Activated CD8-positive, alpha-beta T cell treated with anti-CD3 and anti-CD28 coated beads for 36 hours (primary cell): ENCODE measurements around the gene VPS11. TPM values are rescaled to one million over a fixed set of nuclear protein-coding genes. Genes with fewer than 3 reads are reported as not detected.
A peak's percentile ranks its signal among the peaks of the same experiment; 100 is the strongest.

Source experiments
- ATAC-seq: fragments of 200-7000 bp; cut with Tn5 transposase; one replicate; pipeline ENCODE4 v1.10.0; 2021; ENCODE audit warnings: mild to moderate bottlenecking, moderate library complexity
- CTCF ChIA-PET: fragments of 350-600 bp; sonication (Branson Sonifier 250); formaldehyde crosslinking; loops from one replicate; lab custom pipeline; 2021; ENCODE audit warnings: antibody characterized with exemption; lab: Charles Lee
- POLR2A ChIA-PET: fragments of 350-600 bp; sonication (Branson Sonifier 250); formaldehyde crosslinking; loops from one replicate; lab custom pipeline; 2021; ENCODE audit warnings: antibody characterized with exemption; lab: Charles Lee
- DNase-seq: peaks from one replicate; pipeline ENCODE4 v3.0.0-alpha.2; 2020
- H3K27ac Mint-ChIP-seq: one replicate; pipeline ENCODE4 v1.8.0; 2021; ENCODE audit warnings: mild to moderate bottlenecking, mixed read lengths
- H3K27me3 Mint-ChIP-seq: one replicate; pipeline ENCODE4 v1.8.0; 2021; ENCODE audit warnings: mixed read lengths
- H3K36me3 Mint-ChIP-seq: one replicate; pipeline ENCODE4 v1.8.0; 2021; ENCODE audit warnings: low read depth, mixed read lengths
- H3K4me1 Mint-ChIP-seq: one replicate; pipeline ENCODE4 v1.8.0; 2021; ENCODE audit warnings: low read depth, mixed read lengths
- H3K4me3 Mint-ChIP-seq: one replicate; pipeline ENCODE4 v1.8.0; 2021; ENCODE audit warnings: mild to moderate bottlenecking, moderate library complexity, mixed read lengths
- H3K9me3 Mint-ChIP-seq: one replicate; pipeline ENCODE4 v1.8.0; 2021; ENCODE audit warnings: mixed read lengths
- CTCF ChIP-seq: fragments of 200-600 bp; IDR thresholded peaks from one replicate; pipeline ENCODE4 v1.8.0; 2022; ENCODE audit warnings: antibody characterized with exemption, mild to moderate bottlenecking
- intact Hi-C: fragments of 100-400 bp; cut with micrococcal nuclease; formaldehyde crosslinking; loops from one replicate; pipeline ENCODE4 v1.10.0; 2022
- total RNA-seq, 2 experiments: library from RNA; stranded (reverse); gene quantifications; one replicate each; pipeline ENCODE4 v1.2.3, GENCODE V29; 2021

VPS11 gene
- total RNA-seq, 2 experiments from 2014 or later = 17.1 to 17.2 TPM

GRCh38 chr11:119107538-119108145 is 40.0 kb downstream of the VPS11 start:
- intact Hi-C loops = no loop called here
- Mint-ChIP-seq H3K27me3 (no peaks in the 10 kb centered on the region), H3K4me3 (peak overlapping the region; percentile 85), H3K27ac (peak overlapping the region; percentile 75), H3K9me3 (no peaks in the 10 kb centered on the region), H3K4me1 (peaks cover 37% of the 10 kb centered on the region), H3K36me3 (peaks cover 9% of the 10 kb centered on the region)
- ATAC-seq (peak; percentile 4), DNase-seq (no peak)
- no peak for TF ChIP-seq CTCF
- CTCF ChIA-PET = interaction anchor here (0.9 to 1.5 kb wide), 6 partner anchors 8 to 215 kb away, joined by 3 to 4 read pairs (median 3); partner anchors contain the start of gene CBL
- POLR2A ChIA-PET = interaction anchor here (0.6 to 9.7 kb wide), 10 partner anchors 8 to 92 kb away, joined by 3 to 107 read pairs (median 6); partner anchors contain the start of genes HINFP and TRAPPC4

- ChIA-PET POLR2A (interaction anchor here (1.1 to 9.7 kb wide), 5 partner anchors 9 to 89 kb away, joined by 3 to 107 read pairs (median 8); partner anchors contain the start of genes HINFP, RPS25 and TRAPPC4), CTCF (interaction anchor here (1.0 to 1.7 kb wide), 4 partner anchors 9 to 215 kb away, joined by 3 to 7 read pairs (median 4); partner anchors contain the start of gene HINFP)
- H3K27ac Mint-ChIP-seq = peak overlapping the region; percentile 75
- no peaks in the 10 kb centered on the region for H3K9me3 Mint-ChIP-seq
- H3K4me3 Mint-ChIP-seq = peak overlapping the region; percentile 85
- peaks cover 39% of the 10 kb centered on the region for H3K4me1 Mint-ChIP-seq
- ATAC-seq = peak; percentile 18
- DNase-seq = peak; percentile 55
- no peaks in the 10 kb centered on the region for H3K27me3 Mint-ChIP-seq
- intact Hi-C loops = no loop called here
- H3K36me3 Mint-ChIP-seq = peaks cover 13% of the 10 kb centered on the region
- TF ChIP-seq CTCF = no peak
Measured at GRCh38 chr11:119108146-119108856, 40.7 kb downstream of the VPS11 start.

- DNase-seq (no peak), ATAC-seq (no peak)
- peaks cover 17% of the 10 kb centered on the region for H3K36me3 Mint-ChIP-seq
- intact Hi-C loops = no loop called here
- peak overlapping the region; percentile 85 for H3K4me3 Mint-ChIP-seq
- no peak for TF ChIP-seq CTCF
- no peaks in the 10 kb centered on the region for H3K9me3 Mint-ChIP-seq
- H3K4me1 Mint-ChIP-seq = peaks cover 40% of the 10 kb centered on the region
- ChIA-PET CTCF (interaction anchor here (1.0 to 1.7 kb wide), 5 partner anchors 10 to 215 kb away, joined by 3 to 7 read pairs (median 3); partner anchors contain the start of gene HINFP), POLR2A (interaction anchor here (1.1 to 9.7 kb wide), 6 partner anchors 8 to 90 kb away, joined by 3 to 107 read pairs (median 7); partner anchors contain the start of genes HINFP, HYOU1, RPS25 and TRAPPC4)
- H3K27me3 Mint-ChIP-seq = no peaks in the 10 kb centered on the region
- peak overlapping the region; percentile 75 for H3K27ac Mint-ChIP-seq
Measured at GRCh38 chr11:119108857-119109221, 41.2 kb downstream of the VPS11 start.

GRCh38 chr11:119109843-119110242 is 42.2 kb downstream of the VPS11 start:
- no peak for TF ChIP-seq CTCF
- H3K27me3 Mint-ChIP-seq = no peaks in the 10 kb centered on the region
- ATAC-seq (no peak), DNase-seq (no peak)
- H3K4me3 Mint-ChIP-seq = peak overlapping the region; percentile 85
- POLR2A ChIA-PET = interaction anchor here (0.9 to 9.7 kb wide), 6 partner anchors 11 to 113 kb away, joined by 3 to 107 read pairs (median 7); partner anchors contain the start of genes HINFP, HYOU1, RPS25 and TRAPPC4
- H3K4me1 Mint-ChIP-seq = peaks cover 41% of the 10 kb centered on the region
- H3K27ac Mint-ChIP-seq = peak overlapping the region; percentile 1
- CTCF ChIA-PET = interaction anchor here (1.0 to 1.7 kb wide), 4 partner anchors 9 to 183 kb away, joined by 3 to 5 read pairs (median 4); partner anchors contain the start of gene HINFP
- intact Hi-C loops = no loop called here
- no peaks in the 10 kb centered on the region for H3K9me3 Mint-ChIP-seq
- peaks cover 22% of the 10 kb centered on the region for H3K36me3 Mint-ChIP-seq
